GM18511 (cell line): Measurements from ENCODE around the gene ZNF2.
A peak's percentile ranks its signal among the peaks of the same experiment; 100 is the strongest.

Source experiments
- ATAC-seq: cut with Tn5 transposase; IDR thresholded peaks from one replicate; pipeline ENCODE4 v1.9.1; 2021; ENCODE audit warnings: mild to moderate bottlenecking, moderate library complexity; ENCODE audit not compliant: unreplicated experiment

The ZNF2 gene

GRCh38 chr2:95204396-95204795, 38.8 kb downstream of the ZNF2 start:
- ATAC-seq = no peak

- no peak for ATAC-seq
Observed at GRCh38 chr2:95206096-95206495, 40.5 kb downstream of the ZNF2 start.

DNA sequence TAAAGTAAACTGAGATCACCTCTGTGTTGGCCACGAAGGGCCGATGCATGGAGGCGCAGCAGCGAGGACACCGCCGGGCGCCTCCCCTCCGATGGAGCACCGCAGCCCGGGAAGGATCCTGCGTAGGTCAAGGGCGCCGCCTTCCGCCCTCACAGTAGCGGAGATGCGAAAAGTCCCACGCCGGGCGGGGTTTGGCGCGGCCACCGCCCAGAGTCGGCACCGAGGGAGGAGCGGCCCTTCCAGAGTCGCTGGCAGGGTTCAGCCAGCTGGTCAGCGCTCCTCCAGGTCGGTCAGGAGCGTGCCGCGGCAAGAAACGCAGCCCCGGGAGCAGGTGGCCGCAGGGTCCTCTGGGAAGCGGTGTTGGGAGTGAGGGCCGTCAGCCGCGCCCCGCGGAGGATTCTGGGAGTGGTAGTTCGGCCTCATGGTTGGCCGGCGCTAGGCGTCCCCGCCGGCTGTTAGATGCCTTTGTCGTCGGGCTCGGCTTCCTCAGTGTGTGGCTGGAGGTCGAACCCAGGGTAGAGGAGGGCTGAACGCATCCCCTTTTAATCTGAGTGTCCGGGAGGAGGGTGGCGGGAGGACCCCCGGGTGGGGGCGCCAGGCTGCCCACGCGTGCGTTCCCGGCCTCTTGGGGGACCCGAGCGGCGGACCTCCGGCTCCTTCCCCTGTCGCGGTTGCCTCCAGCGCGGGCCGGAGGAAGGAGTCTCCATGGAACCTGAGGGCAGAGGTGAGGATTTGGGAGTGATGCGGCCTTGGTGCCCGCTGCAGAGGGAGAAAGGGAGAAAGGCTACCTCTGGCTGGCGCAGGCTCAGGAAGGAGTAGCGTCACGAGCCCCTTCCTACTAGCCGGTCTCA, 41.7 kb downstream of the ZNF2 start, which contains the start of gene ZNF892:
Gene ZNF892, plus strand, starts transcription at position 411 of the 851 bp plus-strand sequence. Its CDS starts 295 bp downstream, at position 706.
- ATAC-seq = peak; percentile 97

- ATAC-seq = no peak
Observed at GRCh38 chr2:95208106-95208505, 42.5 kb downstream of the ZNF2 start.

DNA sequence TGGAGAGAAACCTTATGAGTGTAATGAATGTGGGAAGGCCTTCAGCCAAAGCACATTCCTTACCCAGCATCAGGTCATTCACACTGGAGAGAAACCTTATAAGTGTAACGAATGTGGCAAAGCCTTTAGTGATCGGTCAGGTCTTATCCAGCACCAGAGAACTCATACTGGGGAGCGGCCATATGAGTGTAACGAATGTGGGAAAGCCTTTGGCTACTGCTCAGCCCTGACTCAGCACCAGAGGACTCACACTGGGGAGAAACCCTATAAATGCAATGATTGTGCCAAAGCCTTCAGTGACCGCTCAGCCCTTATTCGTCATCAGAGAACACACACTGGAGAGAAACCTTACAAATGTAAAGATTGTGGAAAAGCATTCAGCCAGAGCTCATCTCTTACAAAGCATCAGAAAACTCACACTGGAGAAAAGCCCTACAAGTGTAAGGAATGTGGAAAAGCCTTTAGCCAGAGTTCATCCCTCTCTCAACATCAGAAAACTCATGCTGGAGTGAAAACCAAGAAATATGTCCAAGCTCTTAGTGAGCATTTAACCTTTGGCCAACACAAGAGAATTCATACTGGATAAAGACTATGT, 49.5 kb downstream of the ZNF2 start:
- no peak for ATAC-seq

DNA sequence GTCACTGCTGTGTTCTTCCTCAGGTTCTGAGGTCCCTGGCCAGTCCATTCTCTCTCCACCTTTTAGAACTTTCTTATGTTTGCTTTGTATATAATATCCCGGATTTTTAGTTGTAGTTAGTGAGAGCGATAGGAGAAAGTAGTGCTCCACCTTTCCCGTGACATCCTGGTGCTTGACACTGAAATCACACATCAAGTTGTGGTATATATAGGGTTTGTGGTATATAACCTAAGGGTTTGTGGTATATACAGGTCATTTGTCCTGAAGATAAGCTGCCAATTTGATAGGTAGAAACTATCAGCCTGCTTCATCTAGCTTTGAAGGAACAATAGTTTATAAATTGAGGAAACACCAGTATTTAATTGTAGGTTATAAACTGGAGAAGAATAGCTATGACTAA, 54.8 kb downstream of the ZNF2 start:
- no peak for ATAC-seq

DNA sequence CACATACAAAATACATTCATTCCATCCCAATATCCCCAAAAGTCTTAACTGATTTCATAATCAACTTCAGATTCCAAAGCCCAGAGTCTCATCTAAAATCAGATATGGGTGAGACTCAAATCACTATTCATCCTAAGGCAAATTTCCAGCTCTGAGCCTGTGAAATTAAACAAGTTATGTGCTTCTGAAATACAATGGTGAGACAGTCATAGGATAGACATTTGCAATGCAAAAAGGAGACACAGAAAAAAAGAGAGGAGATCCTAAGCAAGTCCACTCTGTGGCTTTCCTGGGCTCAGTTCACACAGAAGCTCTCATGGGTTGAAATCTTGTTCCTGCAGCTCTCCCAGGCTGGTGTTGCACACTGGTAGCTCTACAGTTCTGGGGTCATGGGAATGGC, 60.0 kb downstream of the ZNF2 start:
- ATAC-seq = no peak

DNA sequence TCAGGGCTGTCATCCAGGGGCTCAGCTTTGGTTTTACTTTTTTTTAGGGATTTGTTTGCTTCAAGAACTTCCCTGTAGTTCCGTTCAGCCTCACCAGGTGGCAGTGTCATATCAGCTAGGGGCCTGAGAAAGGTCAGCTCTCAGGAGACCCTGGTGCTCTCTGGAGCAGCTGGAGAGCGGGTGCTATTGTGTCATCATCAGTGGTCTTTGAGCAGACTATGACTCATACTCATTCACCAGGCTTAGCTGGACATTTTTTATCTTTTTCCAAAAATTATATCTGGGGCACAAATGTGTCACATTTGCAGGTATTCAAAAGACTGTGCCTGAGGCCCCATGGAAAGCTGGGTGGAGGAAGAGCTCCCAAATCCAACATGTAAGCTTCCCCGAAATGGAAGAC, 66.1 kb downstream of the ZNF2 start:
- no peak for ATAC-seq

DNA sequence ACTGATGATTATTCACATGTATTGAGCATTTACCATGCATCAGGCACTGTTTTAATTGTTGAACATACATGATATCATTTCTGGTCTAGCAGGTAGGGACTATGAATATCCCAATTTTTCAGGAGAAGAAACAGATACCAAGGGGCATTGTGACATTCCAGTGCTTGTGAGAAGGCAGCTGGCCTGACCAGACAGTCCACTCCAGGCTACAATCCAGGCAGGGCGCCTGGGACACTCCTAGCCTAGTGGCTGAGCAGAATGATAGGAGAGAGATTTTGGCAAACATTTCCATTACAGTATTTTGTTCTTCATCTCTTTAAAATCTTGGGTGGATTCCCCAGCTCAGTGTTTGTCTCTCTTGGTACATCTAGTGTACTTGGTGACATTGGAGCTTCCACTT, 66.6 kb downstream of the ZNF2 start:
- ATAC-seq = no peak
